GM12878 (cell line): Measurements from ENCODE around the gene RANBP1. TPM values are rescaled to one million over a fixed set of nuclear protein-coding genes. Genes with fewer than 3 reads are reported as not detected.

Experiments
- ATAC-seq: fragments of 200-7000 bp; cut with Tn5 transposase; 3 replicates; pipeline ENCODE4 v1.9.1; 2020; ENCODE audit warnings: mild to moderate bottlenecking, moderate library complexity
- BruUV-seq: library from RNA; stranded (reverse); fragments of 400-500 nt; replicated peaks from 2 replicates; lab custom pipeline; 2021; lab: Mats Ljungman, UMichigan
- CTCF ChIA-PET: fragments of 300-600 bp; sonication (Branson Sonifier 250); formaldehyde crosslinking; extraction: SDS; loops from one replicate; lab custom pipeline; 2021; ENCODE audit warnings: inconsistent platforms; lab: Yijun Ruan, JAX
- POLR2A ChIA-PET: fragments of 350-600 bp; formaldehyde crosslinking; extraction: SDS; loops from one replicate; lab custom pipeline; 2021; ENCODE audit warnings: inconsistent platforms; lab: Charles Lee
- RAD21 ChIA-PET: fragments of 300-600 bp; sonication (Branson Sonifier 250); formaldehyde crosslinking; loops from one replicate; lab custom pipeline; 2023; ENCODE audit warnings: antibody characterized with exemption; ENCODE audit not compliant: unreplicated experiment; lab: Charles Lee
- SMC1A ChIA-PET: fragments of 300-600 bp; sonication (Branson Sonifier 250); formaldehyde crosslinking; loops from one replicate; lab custom pipeline; 2023; ENCODE audit not compliant: unreplicated experiment, uncharacterized antibody; lab: Charles Lee
- DNase-seq: peaks from one replicate; pipeline ENCODE4 v3.0.0-alpha.2; 2011; ENCODE audit warnings: low read depth, low spot score
- FAIRE-seq: peaks from 3 replicates; lab custom pipeline; 2011; peaks lifted over from hg19 to GRCh38; lab: Jason Lieb, UNC
- H2AFZ ChIP-seq: 2 replicates; pipeline ENCODE4 v1.6.0; 2011; ENCODE audit warnings: low read depth, low read length, control low read depth; ENCODE audit not compliant: control insufficient read depth
- H3K27ac ChIP-seq: 2 replicates; pipeline ENCODE4 v1.5.1; 2011; ENCODE audit warnings: control low read depth; ENCODE audit not compliant: control insufficient read depth, insufficient read depth
- H3K27me3 ChIP-seq, 2 experiments: replicated peaks in 1 of 2; 2 replicates each; pipeline versions ENCODE4 v1.6.0 to v1.6.1; 2011; ENCODE audit warnings: low read length in 1 of 2; ENCODE audit not compliant: control insufficient read depth in 2 of 2, insufficient read depth in 2 of 2
- H3K36me3 ChIP-seq, 2 experiments: 2 replicates each; pipeline ENCODE4 v1.5.1; 2011; ENCODE audit warnings: low read length in 1 of 2; ENCODE audit not compliant: control insufficient read depth in 2 of 2, insufficient read depth in 2 of 2
- H3K4me1 ChIP-seq: 2 replicates; pipeline ENCODE4 v1.6.1; 2011; ENCODE audit warnings: mild to moderate bottlenecking, low read length, moderate library complexity, mixed read lengths; ENCODE audit not compliant: control insufficient read depth, insufficient read depth
- H3K4me2 ChIP-seq: 2 replicates; pipeline ENCODE4 v1.6.0; 2011; ENCODE audit warnings: control low read depth; ENCODE audit not compliant: control insufficient read depth, insufficient read depth
- H3K4me3 ChIP-seq: fragments of 200-600 bp; sonication (generic); 2 replicates; pipeline ENCODE4 v1.5.1; 2016
- H3K79me2 ChIP-seq: 2 replicates; pipeline ENCODE4 v1.6.0; 2011; ENCODE audit warnings: low read length; ENCODE audit not compliant: control insufficient read depth, insufficient read depth
- H3K9ac ChIP-seq: 2 replicates; pipeline ENCODE4 v1.8.0; 2011; ENCODE audit warnings: low read length, control low read depth, mixed read lengths; ENCODE audit not compliant: control insufficient read depth, insufficient read depth
- H3K9me3 ChIP-seq: replicated peaks from 3 replicates; pipeline ENCODE4 v1.5.1; 2011; ENCODE audit warnings: mild to moderate bottlenecking, low read length; ENCODE audit not compliant: control insufficient read depth, insufficient read depth
- H4K20me1 ChIP-seq: 2 replicates; pipeline ENCODE4 v1.6.0; 2011; ENCODE audit not compliant: control insufficient read depth, insufficient read depth
- CBX5 ChIP-seq: sonication (generic); IDR thresholded peaks from 2 replicates; pipeline ENCODE4 v1.6.1; 2016; ENCODE audit warnings: low read depth, moderate library complexity, mild to moderate bottlenecking, inconsistent platforms
- CEBPZ ChIP-seq: fragments of 150-350 bp; IDR thresholded peaks from 2 replicates; pipeline ENCODE4 v1.6.1; 2016; ENCODE audit warnings: low read depth, low read length
- NFXL1 ChIP-seq: fragments of 450-650 bp; IDR thresholded peaks from 2 replicates; pipeline ENCODE4 v1.6.1; 2017; ENCODE audit warnings: antibody characterized with exemption, mild to moderate bottlenecking, borderline replicate concordance
- PBX3 ChIP-seq: IDR thresholded peaks from 2 replicates; pipeline ENCODE4 v1.6.1; 2011; ENCODE audit warnings: mild to moderate bottlenecking, low read depth, low read length, moderate library complexity; ENCODE audit not compliant: insufficient replicate concordance
- RAD21 ChIP-seq: IDR thresholded peaks from 2 replicates; pipeline ENCODE4 v1.6.1; 2011; ENCODE audit warnings: mild to moderate bottlenecking, low read depth, low read length, moderate library complexity; ENCODE audit not compliant: insufficient read depth
- SMAD5 ChIP-seq: IDR thresholded peaks from 2 replicates; pipeline ENCODE4 v1.6.1; 2016; ENCODE audit warnings: antibody characterized with exemption, low read depth
- WGBS: methylation state at CpG from one replicate; pipeline ENCODE4 v1.1.6; 2016; ENCODE audit warnings: low lambda C conversion rate; ENCODE audit not compliant: insufficient replicate concordance, insufficient coverage; ENCODE audit errors: missing lambda C conversion rate; 5-methylcytosine and 5-hydroxymethylcytosine counted together
- in situ Hi-C: fragments of 300-500 bp; cut with MboI; formaldehyde crosslinking; loops from 9 replicates; pipeline ENCODE4 v1.14.3; 2018; ENCODE audit warnings: mixed read lengths
- intact Hi-C: fragments of 100-400 bp; cut with micrococcal nuclease; formaldehyde crosslinking; loops from one replicate; pipeline ENCODE4 v1.14.2; 2022; ENCODE audit not compliant: unreplicated experiment
- polyA plus RNA-seq, 11 experiments: library from polyadenylated mRNA; depleted of rRNA in 4 of 11; unstranded in 6 of 11; stranded (reverse) in 5 of 11; fragments of >200 nt; fragmentation: Nextera tagmentation in 4 of 11; fragmentation: Illumina TruSeq in 1 of 11; extraction: Ambion mirVana in 4 of 11; extraction: Trizol in 1 of 11; gene quantifications; 1 replicate in 1 of 11; 2 replicates in 10 of 11; pipeline versions ENCODE4 v1.2.1 to v1.2.3, GENCODE V29; 2011 to 2016; ENCODE audit warnings: inconsistent platforms in 2 of 11, missing spikeins in 2 of 11, low read depth in 1 of 11
- total RNA-seq, 4 experiments: library from RNA; depleted of rRNA in 3 of 4; stranded (reverse); fragments of >200 nt in 3 of 4; fragmentation: Illumina TruSeq in 1 of 4; extraction: Trizol in 1 of 4; gene quantifications; 2 replicates each; pipeline versions ENCODE4 v1.2.1 to v1.2.3, GENCODE V29; 2013 to 2021

The RANBP1 gene
- total and polyA plus RNA-seq, 10 of the 15 experiments (the other 5 are each of a cell fraction or from before 2014, with no cell fraction given): 55.3 to 808 (median 394) TPM

- in situ Hi-C loops: loop anchor here (10.0 kb wide), 2 partner anchors 114 to 144 kb away; partner anchors contain the start of gene RTN4R
- FAIRE-seq (no peak), ATAC-seq (no peak), DNase-seq (no peak)
- Histone ChIP-seq H3K4me3 (no peak overlapping the region), H3K4me1 (peaks cover 4% of the 10 kb centered on the region; the same call in 1 of the 2 replicates), H3K27ac (no peak overlapping the region), H4K20me1 (no peaks in the 10 kb centered on the region), H3K79me2 (no peaks in the 10 kb centered on the region), H3K27me3 (no peaks in the 10 kb centered on the region; a peak in 1 of 4 replicates), H3K36me3 (no peaks in the 10 kb centered on the region), H3K9ac (no peak overlapping the region), H3K9me3 (no peaks in the 10 kb centered on the region), H2AFZ (no peak overlapping the region), H3K4me2 (no peak overlapping the region)
- no TSS peak for BruUV-seq
- CTCF ChIA-PET: interaction anchor here (0.7 kb wide), 1 partner anchor 87 kb away, joined by 3 read pairs; no protein-coding TSS in a partner anchor
- POLR2A ChIA-PET: no interaction called here
- RAD21 ChIA-PET: no interaction called here
- SMC1A ChIA-PET: no interaction called here
- 58% methylated on average over 4 of the region's 4 CpGs for WGBS
- TF ChIP-seq PBX3 (no peak), SMAD5 (no peak), NFXL1 (no peak), CEBPZ (no peak), CBX5 (no peak), RAD21 (no peak)
- intact Hi-C loops: no loop called here
Observed at GRCh38 chr22:20151276-20151588, 35.3 kb downstream of the RANBP1 start.
